Hepatocyte (in vitro differentiated cells): ENCODE measurements around the gene TIGD3. TPM values are rescaled to one million over a fixed set of nuclear protein-coding genes. Genes with fewer than 3 reads are reported as not detected.
A peak's percentile ranks its signal among the peaks of the same experiment; 100 is the strongest.

Source experiments
- DNase-seq: peaks from one replicate; pipeline ENCODE4 v3.0.0-alpha.2; 2016; ENCODE audit warnings: low spot score
- H2AFZ ChIP-seq: fragments of 200-600 bp; sonication (generic); 2 replicates; pipeline ENCODE4 v1.6.0; 2016; ENCODE audit warnings: antibody characterized with exemption, mild to moderate bottlenecking
- H3K27ac ChIP-seq: fragments of 200-600 bp; sonication (generic); 2 replicates; pipeline ENCODE4 v1.5.1; 2016; ENCODE audit warnings: mild to moderate bottlenecking
- H3K27me3 ChIP-seq: fragments of 200-600 bp; sonication (generic); 2 replicates; pipeline ENCODE4 v1.6.1; 2016
- H3K36me3 ChIP-seq: fragments of 200-600 bp; sonication (generic); replicated peaks from 2 replicates; pipeline ENCODE4 v1.5.1; 2016; ENCODE audit warnings: low read depth; ENCODE audit not compliant: insufficient read depth
- H3K4me1 ChIP-seq: fragments of 200-600 bp; sonication (generic); 2 replicates; pipeline ENCODE4 v1.5.1; 2016; ENCODE audit warnings: mild to moderate bottlenecking, moderate library complexity; ENCODE audit not compliant: insufficient read depth
- H3K4me2 ChIP-seq: fragments of 200-600 bp; sonication (generic); 2 replicates; pipeline ENCODE4 v1.6.0; 2016
- H3K4me3 ChIP-seq: fragments of 200-600 bp; sonication (generic); 2 replicates; pipeline ENCODE4 v1.5.1; 2016; ENCODE audit warnings: mild to moderate bottlenecking
- H3K79me2 ChIP-seq: fragments of 200-600 bp; sonication (generic); 2 replicates; pipeline ENCODE4 v1.6.0; 2017; ENCODE audit warnings: mild to moderate bottlenecking
- H3K9me2 ChIP-seq: fragments of 200-600 bp; sonication (generic); replicated peaks from 2 replicates; pipeline ENCODE4 v1.6.0; 2017; ENCODE audit warnings: mild to moderate bottlenecking; ENCODE audit not compliant: insufficient read depth
- H3K9me3 ChIP-seq: fragments of 200-600 bp; sonication (generic); 2 replicates; pipeline ENCODE4 v1.5.1; 2016; ENCODE audit warnings: low read depth, mild to moderate bottlenecking
- H4K20me1 ChIP-seq: fragments of 200-600 bp; sonication (generic); 2 replicates; pipeline ENCODE4 v1.6.0; 2016; ENCODE audit warnings: mild to moderate bottlenecking; ENCODE audit not compliant: insufficient read depth, poor library complexity, severe bottlenecking
- CTCF ChIP-seq: fragments of 200-600 bp; sonication (generic); IDR thresholded peaks from 2 replicates; pipeline ENCODE4 v1.5.1; 2016; ENCODE audit warnings: antibody characterized with exemption, mild to moderate bottlenecking; ENCODE audit not compliant: poor library complexity
- EZH2 ChIP-seq: fragments of 200-600 bp; sonication (generic); IDR thresholded peaks from 2 replicates; pipeline ENCODE4 v1.6.1; 2016; ENCODE audit warnings: antibody characterized with exemption, mild to moderate bottlenecking, borderline replicate concordance
- EZH2phosphoT487 ChIP-seq: fragments of 200-600 bp; sonication (generic); IDR thresholded peaks from one replicate; pipeline ENCODE4 v1.6.1; 2018; ENCODE audit warnings: antibody characterized with exemption, mild to moderate bottlenecking, low read depth, moderate library complexity; ENCODE audit not compliant: unreplicated experiment, severe bottlenecking
- WGBS: methylation state at CpG from one replicate; pipeline ENCODE4 v1.1.6; 2016; ENCODE audit warnings: low lambda C conversion rate; ENCODE audit errors: missing lambda C conversion rate; 5-methylcytosine and 5-hydroxymethylcytosine counted together
- polyA plus RNA-seq: library from polyadenylated mRNA; unstranded; fragments of >200 nt; fragmentation: Nextera tagmentation; extraction: Ambion mirVana; gene quantifications from 2 replicates; pipeline ENCODE4 v1.2.1, GENCODE V29; 2016
- total RNA-seq: library from RNA; depleted of rRNA; stranded (reverse); fragments of >200 nt; gene quantifications from 2 replicates; pipeline ENCODE4 v1.2.3, GENCODE V29; 2014

Gene TIGD3
- total and polyA plus RNA-seq, 2 experiments from 2014 or later: 1.7 to 2.0 TPM

- DNase-seq: no peak
- H3K4me2 ChIP-seq: peak overlapping the region; percentile 91
These were observed 34.2 kb downstream of the TIGD3 start for GRCh38 chr11:65388731-65389130.

DNA sequence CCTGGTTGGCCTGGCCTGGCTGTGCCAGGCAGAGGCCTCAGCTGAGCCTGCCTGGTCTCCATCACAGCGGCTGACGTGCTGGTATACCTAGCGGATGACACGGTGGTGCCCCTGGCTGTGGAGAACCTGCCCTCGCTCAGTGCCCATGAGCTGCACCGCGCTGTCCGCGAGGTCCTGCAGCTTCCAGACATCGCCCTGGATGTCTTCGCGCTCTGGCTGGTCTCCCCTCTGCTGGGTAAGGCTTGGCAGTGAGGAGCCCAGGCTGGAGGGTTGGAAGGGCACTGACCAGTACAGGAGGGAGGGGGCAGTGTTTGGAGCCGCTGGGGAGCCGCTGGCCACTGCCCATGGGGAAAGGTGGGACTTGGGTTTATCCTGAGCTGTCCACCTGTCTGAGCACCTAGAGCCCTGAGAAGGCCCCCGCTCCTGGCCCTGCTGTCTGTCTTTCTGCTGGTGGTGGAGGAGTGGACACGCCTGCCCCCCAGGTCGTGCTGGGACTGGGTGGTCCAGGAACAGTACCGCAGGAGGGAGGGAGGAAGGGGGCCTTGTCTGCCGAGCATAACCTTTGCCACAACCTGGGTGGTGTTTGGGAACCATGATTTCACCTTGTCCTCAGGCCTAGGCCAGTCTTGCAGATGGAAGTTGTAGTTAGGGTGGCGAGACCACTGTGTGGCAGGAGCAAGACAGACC lies 34.9 kb downstream of the TIGD3 start:
- TF ChIP-seq EZH2phosphoT487 (no peak), CTCF (no peak), EZH2 (no peak)
- Histone ChIP-seq H2AFZ (no peak overlapping the region), H3K4me2 (no peak overlapping the region), H3K27me3 (no peaks in the 10 kb centered on the region), H3K4me1 (peaks cover 33% of the 10 kb centered on the region), H3K9me2 (no peaks in the 10 kb centered on the region), H3K4me3 (no peak overlapping the region), H3K27ac (no peak overlapping the region), H3K36me3 (no peaks in the 10 kb centered on the region), H3K9me3 (no peaks in the 10 kb centered on the region), H4K20me1 (no peaks in the 10 kb centered on the region), H3K79me2 (peaks cover 46% of the 10 kb centered on the region)
- DNase-seq: no peak
- WGBS: 93% methylated on average over 20 of the region's 20 CpGs

More at GRCh38 chr11:65388731-65389130, 34.2 kb downstream of the TIGD3 start:
- no peak for TF ChIP-seq CTCF
- H2AFZ ChIP-seq: no peak overlapping the region
- no peaks in the 10 kb centered on the region for H3K9me3 ChIP-seq
- H3K9me2 ChIP-seq: no peaks in the 10 kb centered on the region
- H4K20me1 ChIP-seq: no peaks in the 10 kb centered on the region
- H3K36me3 ChIP-seq: no peaks in the 10 kb centered on the region
- H3K27me3 ChIP-seq: no peaks in the 10 kb centered on the region
- H3K4me3 ChIP-seq: no peak overlapping the region
- H3K79me2 ChIP-seq: peaks cover 46% of the 10 kb centered on the region
- no peak overlapping the region for H3K27ac ChIP-seq
- H3K4me1 ChIP-seq: peaks cover 38% of the 10 kb centered on the region
- 94% methylated on average over 4 of the region's 4 CpGs for WGBS

GRCh38 chr11:65390099-65390941 lies 35.8 kb downstream of the TIGD3 start:
- peak overlapping the region; percentile 48 for H3K4me2 ChIP-seq
- no peaks in the 10 kb centered on the region for H3K9me3 ChIP-seq
- H3K4me1 ChIP-seq: peaks cover 27% of the 10 kb centered on the region
- H2AFZ ChIP-seq: no peak overlapping the region
- H3K27ac ChIP-seq: peak overlapping the region; percentile 28
- TF ChIP-seq EZH2: no peak
- no peak for TF ChIP-seq CTCF
- TF ChIP-seq EZH2phosphoT487: no peak
- H3K4me3 ChIP-seq: no peak overlapping the region
- H4K20me1 ChIP-seq: no peaks in the 10 kb centered on the region
- peaks cover 46% of the 10 kb centered on the region for H3K79me2 ChIP-seq
- no peaks in the 10 kb centered on the region for H3K36me3 ChIP-seq
- no peaks in the 10 kb centered on the region for H3K27me3 ChIP-seq
- DNase-seq: no peak
- WGBS: 71% methylated on average over 20 of the region's 21 CpGs
- H3K9me2 ChIP-seq: no peaks in the 10 kb centered on the region
